Activated CD4-positive, alpha-beta T cell treated with anti-CD3 and anti-CD28 coated beads, Interleukin-2, amount 50 U/mL, for 48 hours (primary cell): ENCODE data around the gene SSB.
"Not testable (repeated sequence)": the region's sequence is repeated elsewhere in the genome, so short reads cannot be mapped to it uniquely, and the experiment has no call there.

Source experiments
- DNase-seq, 2 experiments: peaks; one replicate each; pipeline ENCODE4 v3.0.0-alpha.2; 2020

Gene SSB

GRCh38 chr2:169782513-169782912, 16.2 kb upstream of the SSB start:
- DNase-seq = no peak

GRCh38 chr2:169790581-169790980, 8.1 kb upstream of the SSB start:
- no peak for DNase-seq

GRCh38 chr2:169795181-169795580, 3.5 kb upstream of the SSB start:
- DNase-seq = no peak

GRCh38 chr2:169796441-169796840, 2.2 kb upstream of the SSB start:
- no peak for DNase-seq

- DNase-seq = no peak
Observed at GRCh38 chr2:169797601-169798000, 1.1 kb upstream of the SSB start.

GRCh38 chr2:169798397-169798717, 314 bp upstream of the SSB start:
- no peak for DNase-seq

GRCh38 chr2:169803480-169803879, 4.8 kb downstream of the SSB start:
- DNase-seq = no peak

- no peak for DNase-seq
Observed at GRCh38 chr2:169806586-169806985, 7.9 kb downstream of the SSB start.

GRCh38 chr2:169808221-169808620, 9.6 kb downstream of the SSB start:
- no peak for DNase-seq

- no peak for DNase-seq
Observed at GRCh38 chr2:169815849-169816248, 17.2 kb downstream of the SSB start.

GRCh38 chr2:169816961-169817360, 18.3 kb downstream of the SSB start:
- DNase-seq = not testable (repeated sequence)

- DNase-seq = not testable (repeated sequence)
Observed at GRCh38 chr2:169817369-169817768, 18.7 kb downstream of the SSB start.

- DNase-seq = no peak
Observed at GRCh38 chr2:169818241-169818640, 19.6 kb downstream of the SSB start.

GRCh38 chr2:169819106-169819505, 20.4 kb downstream of the SSB start:
- DNase-seq = no peak

- not testable (repeated sequence) for DNase-seq
Observed at GRCh38 chr2:169820101-169820500, 21.4 kb downstream of the SSB start.

GRCh38 chr2:169822036-169822435, 23.4 kb downstream of the SSB start:
- no peak for DNase-seq

- DNase-seq = no peak
Observed at GRCh38 chr2:169822785-169823392, 24.2 kb downstream of the SSB start.

- no peak for DNase-seq
Observed at GRCh38 chr2:169823996-169824372, 25.3 kb downstream of the SSB start.

GRCh38 chr2:169824373-169825333, 26.0 kb downstream of the SSB start, which contains the start of gene METTL5:
TSS of gene METTL5 (minus strand) at chr2:169824905. CDS start at chr2:169824597, 308 bp downstream.
- peak; percentile 80 to 85 for DNase-seq

GRCh38 chr2:169827272-169828140, 28.8 kb downstream of the SSB start, which contains the start of gene UBR3:
TSS of gene UBR3 (plus strand) at chr2:169827454. CDS start at chr2:169827508, 54 bp downstream.
- peak; percentile 92 to 93 for DNase-seq

GRCh38 chr2:169828141-169828811, 29.6 kb downstream of the SSB start:
- DNase-seq = peak; percentile 53 to 63

GRCh38 chr2:169834401-169834800, 35.7 kb downstream of the SSB start:
- no peak for DNase-seq
